IMR-90 (cell line): ENCODE measurements around the gene LRRC55. TPM values are rescaled to one million over a fixed set of nuclear protein-coding genes. Genes with fewer than 3 reads are reported as not detected.
A peak's percentile ranks its signal among the peaks of the same experiment; 100 is the strongest.

Experiments used
- ATAC-seq: fragments of 200-7000 bp; cut with Tn5 transposase; 2 replicates; pipeline ENCODE4 v1.9.1; 2020; ENCODE audit warnings: low read depth, mild to moderate bottlenecking, moderate library complexity
- BruUV-seq: library from RNA; stranded (reverse); fragments of 400-500 nt; replicated peaks from 2 replicates; lab custom pipeline; 2021; lab: Mats Ljungman, UMichigan
- CTCF ChIA-PET: fragments of 300-600 bp; formaldehyde crosslinking; extraction: SDS; loops from one replicate; lab custom pipeline; 2021; ENCODE audit warnings: antibody characterized with exemption; lab: Yijun Ruan, JAX
- POLR2A ChIA-PET: fragments of 300-600 bp; sonication (Branson Sonifier 250); formaldehyde crosslinking; loops from one replicate; lab custom pipeline; 2022; ENCODE audit warnings: antibody characterized with exemption; ENCODE audit not compliant: unreplicated experiment; lab: Charles Lee
- DNase-seq: peaks from one replicate; pipeline ENCODE4 v3.0.0; 2013
- H2AFZ ChIP-seq: replicated peaks from 2 replicates; pipeline ENCODE3; 2013; ENCODE audit warnings: low read length, mild to moderate bottlenecking; ENCODE audit not compliant: poor library complexity
- H2AK5ac ChIP-seq: 2 replicates; pipeline ENCODE4 v1.6.1; 2013; ENCODE audit warnings: low read depth, low read length, inconsistent platforms
- H2AK9ac ChIP-seq: replicated peaks from 2 replicates; pipeline ENCODE3; 2013; ENCODE audit warnings: mild to moderate bottlenecking, low read depth, low read length, moderate library complexity; ENCODE audit not compliant: poor library complexity
- H2BK120ac ChIP-seq: 2 replicates; pipeline ENCODE4 v1.6.1; 2013; ENCODE audit warnings: low read depth, low read length, inconsistent platforms
- H2BK15ac ChIP-seq: 3 replicates; pipeline ENCODE4 v1.6.1; 2013; ENCODE audit warnings: low read depth, low read length, inconsistent platforms
- H2BK20ac ChIP-seq: 2 replicates; pipeline ENCODE4 v1.6.1; 2013; ENCODE audit warnings: low read depth, mild to moderate bottlenecking, inconsistent platforms, low read length, moderate library complexity
- H2BK5ac ChIP-seq: 2 replicates; pipeline ENCODE4 v1.6.1; 2013; ENCODE audit warnings: mild to moderate bottlenecking, low read depth, low read length, inconsistent platforms; ENCODE audit not compliant: poor library complexity, severe bottlenecking
- H3K14ac ChIP-seq: replicated peaks from 2 replicates; pipeline ENCODE4 v1.6.1; 2013; ENCODE audit warnings: low read depth, low read length, inconsistent platforms
- H3K18ac ChIP-seq: 2 replicates; pipeline ENCODE4 v1.6.1; 2013; ENCODE audit warnings: low read depth, low read length, control low read depth
- H3K23ac ChIP-seq: 2 replicates; pipeline ENCODE4 v1.6.1; 2013; ENCODE audit warnings: low read depth, low read length, inconsistent platforms
- H3K27ac ChIP-seq: 2 replicates; pipeline ENCODE4 v1.5.1; 2013; ENCODE audit warnings: mild to moderate bottlenecking, control low read depth, low read length; ENCODE audit not compliant: insufficient read depth
- H3K27me3 ChIP-seq: 2 replicates; pipeline ENCODE4 v1.6.1; 2013; ENCODE audit warnings: low read length; ENCODE audit not compliant: control insufficient read depth, insufficient read depth
- H3K36me3 ChIP-seq: 2 replicates; pipeline ENCODE4 v1.6.1; 2013; ENCODE audit warnings: low read length, mixed read lengths; ENCODE audit not compliant: control insufficient read depth, insufficient read depth
- H3K4ac ChIP-seq: 2 replicates; pipeline ENCODE4 v1.6.1; 2013; ENCODE audit warnings: low read depth, low read length, inconsistent platforms
- H3K4me1 ChIP-seq: 2 replicates; pipeline ENCODE4 v1.6.1; 2013; ENCODE audit warnings: low read length, mixed read lengths; ENCODE audit not compliant: control insufficient read depth, insufficient read depth
- H3K4me2 ChIP-seq: 2 replicates; pipeline ENCODE4 v1.6.1; 2013; ENCODE audit warnings: low read depth, mild to moderate bottlenecking, control low read depth, low read length, moderate library complexity
- H3K4me3 ChIP-seq: 2 replicates; pipeline ENCODE4 v1.5.1; 2013; ENCODE audit warnings: low read depth, mild to moderate bottlenecking, control low read depth, low read length, moderate library complexity; ENCODE audit not compliant: insufficient read depth
- H3K56ac ChIP-seq: 2 replicates; pipeline ENCODE4 v1.6.1; 2013; ENCODE audit warnings: low read length, inconsistent platforms; ENCODE audit not compliant: insufficient read depth; ENCODE audit errors: extremely low read depth
- H3K79me1 ChIP-seq, 2 experiments: 2 replicates each; pipeline ENCODE4 v1.6.1; 2013; ENCODE audit warnings: low read length in 2 of 2, inconsistent platforms in 1 of 2, low read depth in 1 of 2
- H3K9ac ChIP-seq: 2 replicates; pipeline ENCODE4 v1.6.1; 2013; ENCODE audit warnings: low read depth, low read length, control low read depth
- H3K9me1 ChIP-seq: 2 replicates; pipeline ENCODE4 v1.6.1; 2013; ENCODE audit warnings: low read length, inconsistent platforms; ENCODE audit not compliant: insufficient read depth
- H3K9me3 ChIP-seq: 2 replicates; pipeline ENCODE4 v1.6.1; 2013; ENCODE audit warnings: low read length; ENCODE audit not compliant: control insufficient read depth, insufficient read depth
- H4K20me1 ChIP-seq: 2 replicates; pipeline ENCODE4 v1.6.1; 2013; ENCODE audit warnings: low read length, inconsistent platforms; ENCODE audit not compliant: insufficient read depth
- H4K5ac ChIP-seq: 2 replicates; pipeline ENCODE4 v1.6.1; 2013; ENCODE audit warnings: mild to moderate bottlenecking, low read depth, low read length, control low read depth
- H4K8ac ChIP-seq, 2 experiments: 2 replicates each; pipeline ENCODE4 v1.6.1; 2013; ENCODE audit warnings: low read depth in 2 of 2, low read length in 2 of 2, control low read depth in 1 of 2, inconsistent platforms in 1 of 2
- H4K91ac ChIP-seq: 2 replicates; pipeline ENCODE4 v1.6.1; 2013; ENCODE audit warnings: low read depth, low read length, inconsistent platforms; ENCODE audit not compliant: insufficient read depth
- BHLHE40 ChIP-seq: fragments of 150-350 bp; IDR thresholded peaks from 2 replicates; pipeline ENCODE4 v1.6.1; 2016; ENCODE audit warnings: mild to moderate bottlenecking, low read depth, low read length
- CEBPB ChIP-seq: IDR thresholded peaks from 2 replicates; pipeline ENCODE4 v1.6.1; 2012; ENCODE audit warnings: low read depth, low read length, improper control_type of control experiment
- CHD1 ChIP-seq: IDR thresholded peaks from 2 replicates; pipeline ENCODE4 v1.6.1; 2012; ENCODE audit warnings: low read depth, low read length, improper control_type of control experiment
- ELK1 ChIP-seq: fragments of 150-350 bp; IDR thresholded peaks from 2 replicates; pipeline ENCODE4 v1.6.1; 2016; ENCODE audit warnings: low read depth, mild to moderate bottlenecking, low read length, moderate library complexity, borderline replicate concordance
- FOS ChIP-seq: fragments of 150-350 bp; IDR thresholded peaks from 2 replicates; pipeline ENCODE4 v1.6.1; 2016; ENCODE audit warnings: low read depth, low read length
- MAFK ChIP-seq: IDR thresholded peaks from 2 replicates; pipeline ENCODE4 v1.6.1; 2012; ENCODE audit warnings: low read depth, low read length, improper control_type of control experiment
- MAZ ChIP-seq: IDR thresholded peaks from 2 replicates; pipeline ENCODE4 v1.6.1; 2012; ENCODE audit warnings: low read depth, mild to moderate bottlenecking, low read length, improper control_type of control experiment, moderate library complexity, borderline replicate concordance
- MXI1 ChIP-seq: IDR thresholded peaks from 2 replicates; pipeline ENCODE4 v1.6.1; 2012; ENCODE audit warnings: low read depth, mild to moderate bottlenecking, low read length, moderate library complexity, borderline replicate concordance
- NFE2L2 ChIP-seq: fragments of 150-350 bp; IDR thresholded peaks from 2 replicates; pipeline ENCODE4 v1.6.1; 2016; ENCODE audit warnings: low read depth, mild to moderate bottlenecking, low read length
- POLR2A ChIP-seq: IDR thresholded peaks from 2 replicates; pipeline ENCODE4 v1.6.1; 2012; ENCODE audit warnings: mild to moderate bottlenecking, low read depth, low read length
- RAD21 ChIP-seq: IDR thresholded peaks from 2 replicates; pipeline ENCODE4 v1.6.1; 2012; ENCODE audit warnings: low read length, improper control_type of control experiment
- RCOR1 ChIP-seq: IDR thresholded peaks from 2 replicates; pipeline ENCODE4 v1.6.1; 2012; ENCODE audit warnings: mild to moderate bottlenecking, low read length, improper control_type of control experiment; ENCODE audit not compliant: insufficient replicate concordance
- RFX5 ChIP-seq: IDR thresholded peaks from 2 replicates; pipeline ENCODE4 v1.8.0; 2012; ENCODE audit warnings: low read depth, mild to moderate bottlenecking, low read length, moderate library complexity
- SMC3 ChIP-seq: fragments of 150-350 bp; IDR thresholded peaks from 2 replicates; pipeline ENCODE4 v1.6.1; 2016; ENCODE audit warnings: low read depth, mild to moderate bottlenecking, antibody characterized with exemption, low read length, moderate library complexity
- USF2 ChIP-seq: fragments of 150-350 bp; IDR thresholded peaks from 2 replicates; pipeline ENCODE4 v1.6.1; 2017; ENCODE audit warnings: mild to moderate bottlenecking, antibody characterized with exemption, low read length, low read depth
- WGBS, 2 experiments: methylation state at CpG; one replicate each; pipeline versions ENCODE4 v1.1.5 to v1.1.7; 2013; ENCODE audit warnings: missing lambda C conversion rate in 2 of 2; ENCODE audit not compliant: insufficient read length in 1 of 2; ENCODE audit errors: extremely low coverage in 2 of 2; 5-methylcytosine and 5-hydroxymethylcytosine counted together
- dilution Hi-C: fragments of 300-500 bp; cut with HindIII; formaldehyde crosslinking; loops from one replicate; pipeline ENCODE4 v1.14.3; 2018; ENCODE audit warnings: low sequenced_read_pairs; ENCODE audit not compliant: unreplicated experiment
- in situ Hi-C: fragments of 300-500 bp; cut with MboI; formaldehyde crosslinking; loops from 3 replicates; pipeline ENCODE4 v1.14.3; 2019; ENCODE audit warnings: low sequenced_read_pairs, inconsistent platforms, mixed read lengths
- intact Hi-C: fragments of 100-400 bp; cut with micrococcal nuclease; formaldehyde crosslinking; loops from 2 replicates; pipeline ENCODE4 v1.10.0; 2022
- polyA plus RNA-seq, 3 experiments: library from polyadenylated mRNA; depleted of rRNA; stranded (reverse); fragments of >200 nt; gene quantifications; 2 replicates each; pipeline ENCODE4 v1.2.3, GENCODE V29; 2012; ENCODE audit warnings: low replicate concordance in 1 of 3
- total RNA-seq: library from RNA; depleted of rRNA; stranded (reverse); fragments of >200 nt; gene quantifications from 2 replicates; pipeline ENCODE4 v1.2.3, GENCODE V29; 2012

LRRC55 gene
- total and polyA plus RNA-seq, 2 of the 4 experiments (the other 2 are of a cell fraction) = not detected

- H3K9me1 ChIP-seq = no peaks in the 10 kb centered on the region
- TF ChIP-seq CEBPB (no peak), USF2 (no peak), RCOR1 (no peak), RFX5 (no peak), ELK1 (no peak), BHLHE40 (no peak), NFE2L2 (no peak), SMC3 (no peak), POLR2A (no peak), MAZ (no peak), MAFK (no peak), MXI1 (no peak), FOS (no peak), RAD21 (no peak), CHD1 (no peak)
Measured at GRCh38 chr11:57156928-57157327, 24.8 kb upstream of the LRRC55 start.

More at GRCh38 chr11:57156928-57157327, 24.8 kb upstream of the LRRC55 start:
- WGBS, 2 experiments = no CpG with 5 or more reads among the region's 4 CpGs
- dilution Hi-C loops = no loop called here
- Histone ChIP-seq H2AK5ac (no peak overlapping the region), H2AFZ (peak overlapping the region; percentile 33), H3K36me3 (no peaks in the 10 kb centered on the region), H3K4me2 (no peak overlapping the region), H2BK20ac (no peak overlapping the region), H2BK120ac (no peak overlapping the region), H3K23ac (no peak overlapping the region), H3K79me1 (no peaks in the 10 kb centered on the region), H3K27ac (no peak overlapping the region), H3K4me1 (no peaks in the 10 kb centered on the region), H4K91ac (no peak overlapping the region), H3K18ac (no peak overlapping the region), H3K4ac (no peak overlapping the region), H2AK9ac (no peak overlapping the region), H3K27me3 (peaks cover 3% of the 10 kb centered on the region), H3K9me3 (no peaks in the 10 kb centered on the region), H4K20me1 (no peaks in the 10 kb centered on the region), H4K5ac (no peak overlapping the region), H3K4me3 (no peak overlapping the region), H2BK15ac (no peak overlapping the region), H3K14ac (no peak overlapping the region), H4K8ac (no peak overlapping the region), H3K9ac (no peak overlapping the region), H2BK5ac (no peak overlapping the region), H3K56ac (no peak overlapping the region)
- no peak for ATAC-seq
- in situ Hi-C loops = no loop called here
- POLR2A ChIA-PET = no interaction called here
- no peak for DNase-seq
- intact Hi-C loops = no loop called here
- BruUV-seq = no TSS peak
- CTCF ChIA-PET = no interaction called here
